ENCODE results near the gene RELCH. TPM values are rescaled to one million over a fixed set of nuclear protein-coding genes. Genes with fewer than 3 reads are reported as not detected.

Gene RELCH
- total RNA-seq, 4 donors from 2014 or later: 46.7 to 77.9 (median 55.0) TPM

- WGBS, 2 donors: 72 to 75% methylated on average over 8 of the region's 8 CpGs
- H3K4me3 ChIP-seq (ENCODE audit: low read depth, poor library complexity, severe bottlenecking): no peak overlapping the region
- DNase-seq (ENCODE audit: low spot score in 2 of 2): peak in 1 of 2 donors; percentile 39
- intact Hi-C loops (cut with DNase I; ENCODE audit: low total_unique reads): no loop called here
- TF ChIP-seq POLR2A (IDR thresholded peaks at IDR 0.05) (no peak), CTCF (IDR thresholded peaks at IDR 0.05) (no peak)
Measured at GRCh38 chr18:62331581-62332356, 144.7 kb downstream of the RELCH start.

DNA sequence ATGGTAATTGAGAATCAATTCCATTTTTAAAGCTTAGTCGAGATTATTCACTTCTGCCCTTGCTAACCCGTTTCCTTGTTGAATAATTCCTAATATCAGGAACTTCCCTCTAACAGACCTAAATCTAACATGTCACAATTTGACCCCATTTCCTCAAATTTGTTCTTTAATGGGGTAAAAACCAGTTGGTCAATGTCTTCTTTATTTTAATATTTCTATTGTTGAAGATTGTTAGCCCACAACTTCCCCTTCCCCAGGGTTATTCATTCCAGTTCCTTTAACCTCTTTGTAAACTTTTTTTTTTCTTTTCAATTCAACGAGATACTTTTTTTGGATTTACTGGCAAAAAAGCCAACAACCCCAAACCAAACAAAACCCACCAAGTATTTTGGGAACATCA is 145.4 kb downstream of the RELCH start:
- intact Hi-C loops (cut with DNase I; ENCODE audit: low total_unique reads): no loop called here
- DNase-seq (ENCODE audit: low spot score in 2 of 2): no peak
- 74 to 75% methylated on average over 3 of the region's 3 CpGs for WGBS, 2 donors
- no peak overlapping the region for H3K4me3 ChIP-seq (ENCODE audit: low read depth, poor library complexity, severe bottlenecking)
- TF ChIP-seq POLR2A (IDR thresholded peaks at IDR 0.05) (no peak), CTCF (IDR thresholded peaks at IDR 0.05) (no peak)

GRCh38 chr18:62332964-62333695 is 146.1 kb downstream of the RELCH start:
- intact Hi-C loops (cut with DNase I; ENCODE audit: low total_unique reads): no loop called here
- no peak for TF ChIP-seq POLR2A (IDR thresholded peaks at IDR 0.05)
- WGBS, 2 donors: 82 to 88% methylated on average over 13 of the region's 13 CpGs
- no peak for DNase-seq (ENCODE audit: low spot score in 2 of 2)
- H3K4me3 ChIP-seq (ENCODE audit: low read depth, poor library complexity, severe bottlenecking): no peak overlapping the region

DNA sequence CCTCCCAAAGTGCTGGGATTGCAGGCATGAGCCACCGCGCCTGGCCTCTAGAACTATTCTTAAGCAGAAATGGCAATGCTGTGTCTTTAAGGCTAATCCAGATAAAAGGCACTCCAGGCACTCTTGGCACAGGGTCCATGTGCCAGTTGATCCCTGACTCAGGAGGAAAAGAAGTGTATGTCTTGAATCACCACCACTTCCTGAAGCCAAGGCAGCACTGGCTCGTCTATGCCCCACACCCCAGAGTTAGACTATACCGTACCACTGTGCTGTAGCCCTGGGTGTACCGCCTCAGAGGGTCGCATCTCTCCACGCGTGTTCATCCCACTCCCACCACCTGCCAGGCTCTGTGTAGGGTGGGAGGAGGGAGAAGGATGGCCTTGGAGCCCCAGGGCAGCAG is 147.1 kb downstream of the RELCH start:
- no peak overlapping the region for H3K4me3 ChIP-seq (ENCODE audit: low read depth, poor library complexity, severe bottlenecking)
- no peak for DNase-seq (ENCODE audit: low spot score in 2 of 2)
- TF ChIP-seq POLR2A (IDR thresholded peaks at IDR 0.05) (no peak), CTCF (IDR thresholded peaks at IDR 0.05) (no peak)
- WGBS, 2 donors: 77 to 78% methylated on average over 8 of the region's 8 CpGs
- intact Hi-C loops (cut with DNase I; ENCODE audit: low total_unique reads): no loop called here

GRCh38 chr18:62335494-62335893 is 148.4 kb downstream of the RELCH start:
- no peak for DNase-seq (ENCODE audit: low spot score in 2 of 2)
- TF ChIP-seq CTCF (IDR thresholded peaks at IDR 0.05) (no peak), POLR2A (IDR thresholded peaks at IDR 0.05) (no peak)
- 65 to 69% methylated on average over 5 of the region's 5 CpGs for WGBS, 2 donors
- H3K4me3 ChIP-seq (ENCODE audit: low read depth, poor library complexity, severe bottlenecking): no peak overlapping the region
- intact Hi-C loops (cut with DNase I; ENCODE audit: low total_unique reads): no loop called here

DNA sequence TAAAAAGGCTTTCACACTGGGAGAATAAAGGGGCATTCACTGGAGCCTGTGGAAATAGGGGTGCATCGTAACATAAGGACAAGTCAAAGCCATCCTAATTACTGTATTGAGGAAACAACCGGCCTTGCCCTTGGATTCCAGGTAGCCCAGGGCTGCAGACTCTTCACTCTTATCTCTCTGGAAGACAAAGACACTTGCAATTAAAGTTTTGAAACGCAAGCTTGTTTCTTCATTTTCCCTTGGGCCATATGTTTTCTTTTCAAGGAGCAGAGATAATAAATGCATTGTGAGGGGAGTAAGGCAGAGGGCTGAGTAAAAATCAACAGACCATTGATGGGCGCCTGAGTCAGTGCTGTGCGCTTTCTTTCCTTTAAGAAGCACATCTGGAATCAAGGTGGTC is 149.6 kb downstream of the RELCH start:
- 60 to 77% methylated on average over 5 of the region's 5 CpGs for WGBS, 2 donors
- H3K4me3 ChIP-seq (ENCODE audit: low read depth, poor library complexity, severe bottlenecking): no peak overlapping the region
- no peak for DNase-seq (ENCODE audit: low spot score in 2 of 2)
- TF ChIP-seq CTCF (IDR thresholded peaks at IDR 0.05): no peak
- no peak for TF ChIP-seq POLR2A (IDR thresholded peaks at IDR 0.05)
- intact Hi-C loops (cut with DNase I; ENCODE audit: low total_unique reads): no loop called here

Data from lower leg skin (tissue), 4 donors.